Measurements from ENCODE around the gene DSE. TPM values are rescaled to one million over a fixed set of nuclear protein-coding genes. Genes with fewer than 3 reads are reported as not detected.

Gene DSE
- total and polyA plus RNA-seq, 2 experiments from 2014 or later = 12.7 to 28.1 TPM

DNA sequence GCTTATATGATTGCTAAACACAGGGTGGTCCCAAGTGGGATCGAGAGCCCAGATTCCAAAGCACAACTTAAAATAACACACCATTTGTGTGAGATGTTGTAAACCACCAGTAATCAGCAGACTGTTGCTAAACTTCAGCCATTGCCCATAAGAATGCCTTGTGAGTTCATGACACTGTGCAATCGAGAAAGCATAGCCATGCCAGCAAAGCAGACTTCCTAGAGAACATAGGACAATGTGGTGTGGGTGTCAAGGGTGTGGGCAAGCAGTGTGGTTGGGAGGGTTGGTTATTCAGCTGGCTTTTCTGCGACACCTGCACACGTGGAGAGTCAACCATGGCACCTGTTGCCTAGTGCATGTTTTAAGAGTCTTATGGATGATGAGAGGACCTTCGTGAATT, 74.4 kb downstream of the DSE start:
- H3K4me3 ChIP-seq = no peak overlapping the region

GRCh38 chr6:116446399-116446798, 75.7 kb downstream of the DSE start:
- H3K4me3 ChIP-seq = no peak overlapping the region
- H3K9me3 ChIP-seq (ENCODE audit: low read depth) = no peaks in the 10 kb centered on the region
- no peaks in the 10 kb centered on the region for H3K27me3 ChIP-seq
- no peaks in the 10 kb centered on the region for H3K36me3 ChIP-seq
- TF ChIP-seq CTCF (IDR thresholded peaks at IDR 0.05; ENCODE audit: low read depth, low read length) = no peak
- DNase-seq (ENCODE audit: low read depth in 1 of 2, low spot score in 1 of 2) = peak in 1 of 2 donors; percentile 30
- no peaks in the 10 kb centered on the region for H3K4me1 ChIP-seq (ENCODE audit: low read depth)
- H3K27ac ChIP-seq = no peak overlapping the region

More for the DNA sequence above, 74.4 kb downstream of the DSE start:
- Histone ChIP-seq H3K4me1 (ENCODE audit: low read depth) (no peaks in the 10 kb centered on the region), H3K9me3 (ENCODE audit: low read depth) (no peaks in the 10 kb centered on the region), H3K27me3 (no peaks in the 10 kb centered on the region), H3K36me3 (no peaks in the 10 kb centered on the region), H3K27ac (no peak overlapping the region)
- TF ChIP-seq CTCF (IDR thresholded peaks at IDR 0.05; ENCODE audit: low read depth, low read length) = no peak
- no peak for DNase-seq (ENCODE audit: low read depth in 1 of 2, low spot score in 1 of 2)

DNA sequence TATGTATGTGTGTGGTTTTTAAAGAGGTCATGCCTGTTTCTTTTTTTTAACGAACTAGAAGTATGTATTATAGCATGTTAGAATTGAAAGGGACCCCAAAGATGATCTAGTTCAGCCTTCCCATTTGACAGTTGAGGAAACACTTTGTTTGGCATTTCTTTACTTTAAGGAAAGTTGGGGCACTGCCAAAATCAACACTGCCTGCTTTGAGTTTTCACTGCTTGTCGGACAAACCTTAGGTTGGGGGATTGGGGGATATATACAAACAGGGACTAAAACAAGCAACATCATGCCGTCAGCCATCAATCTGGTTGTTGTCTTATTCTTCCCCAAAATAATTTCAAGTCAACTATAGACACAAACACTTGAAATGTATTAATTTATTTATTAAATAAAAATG, 76.3 kb downstream of the DSE start:
- peak in 1 of 2 donors; percentile 55 for DNase-seq (ENCODE audit: low read depth in 1 of 2, low spot score in 1 of 2)
- H3K9me3 ChIP-seq (ENCODE audit: low read depth) = no peaks in the 10 kb centered on the region
- H3K27me3 ChIP-seq = no peaks in the 10 kb centered on the region
- TF ChIP-seq CTCF (IDR thresholded peaks at IDR 0.05; ENCODE audit: low read depth, low read length) = no peak
- no peaks in the 10 kb centered on the region for H3K4me1 ChIP-seq (ENCODE audit: low read depth)
- H3K27ac ChIP-seq = no peak overlapping the region
- H3K4me3 ChIP-seq = no peak overlapping the region
- no peaks in the 10 kb centered on the region for H3K36me3 ChIP-seq

DNA sequence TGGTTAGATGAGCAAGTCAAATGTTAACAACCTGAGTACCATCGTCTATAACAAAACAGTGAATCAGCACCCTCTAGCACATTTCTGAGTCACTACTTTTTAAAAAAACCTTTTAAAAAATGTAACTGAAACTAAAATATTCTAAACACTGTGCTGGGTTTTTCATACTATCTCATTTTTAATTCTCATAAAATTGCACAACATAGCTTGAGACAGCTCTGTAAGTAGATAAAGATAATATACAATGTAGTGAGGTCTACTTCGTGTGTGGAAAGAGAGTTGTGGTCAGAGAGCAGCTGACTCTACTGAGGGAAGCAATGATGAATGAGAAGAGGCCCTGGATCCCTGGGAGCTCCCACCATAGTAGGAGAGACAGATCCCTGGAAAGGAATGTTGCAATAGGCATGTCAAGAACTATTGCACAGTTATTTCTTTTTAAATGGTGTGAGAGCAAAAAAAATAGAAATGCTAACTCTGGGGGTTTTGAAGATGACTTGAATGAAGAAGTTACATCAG, 76.8 kb downstream of the DSE start:
- Histone ChIP-seq H3K36me3 (no peaks in the 10 kb centered on the region), H3K27me3 (no peaks in the 10 kb centered on the region), H3K4me3 (no peak overlapping the region), H3K4me1 (ENCODE audit: low read depth) (no peaks in the 10 kb centered on the region), H3K9me3 (ENCODE audit: low read depth) (no peaks in the 10 kb centered on the region), H3K27ac (no peak overlapping the region)
- DNase-seq (ENCODE audit: low read depth in 1 of 2, low spot score in 1 of 2) = peak in 1 of 2 donors; percentile 99
- no peak for TF ChIP-seq CTCF (IDR thresholded peaks at IDR 0.05; ENCODE audit: low read depth, low read length)

GRCh38 chr6:116449565-116449964, 78.8 kb downstream of the DSE start:
- H3K27ac ChIP-seq = no peak overlapping the region
- H3K36me3 ChIP-seq = no peaks in the 10 kb centered on the region
- no peaks in the 10 kb centered on the region for H3K9me3 ChIP-seq (ENCODE audit: low read depth)
- H3K4me3 ChIP-seq = no peak overlapping the region
- no peaks in the 10 kb centered on the region for H3K4me1 ChIP-seq (ENCODE audit: low read depth)
- no peak for TF ChIP-seq CTCF (IDR thresholded peaks at IDR 0.05; ENCODE audit: low read depth, low read length)
- H3K27me3 ChIP-seq = no peaks in the 10 kb centered on the region
- DNase-seq (ENCODE audit: low read depth in 1 of 2, low spot score in 1 of 2) = no peak

All from cardiac muscle cell (in vitro differentiated cells and primary cell).